ENCODE results near the gene RIN3.
A peak's percentile ranks its signal among the peaks of the same experiment; 100 is the strongest.

The RIN3 gene

GRCh38 chr14:92645841-92646478 is 132.4 kb downstream of the RIN3 start:
- no peak for DNase-seq (ENCODE audit: extremely low read depth in 1 of 2, low read depth in 1 of 2)

GRCh38 chr14:92646952-92647796 is 133.6 kb downstream of the RIN3 start:
- no peak for DNase-seq (ENCODE audit: extremely low read depth in 1 of 2, low read depth in 1 of 2)

- no peak for DNase-seq (ENCODE audit: extremely low read depth in 1 of 2, low read depth in 1 of 2)
Observed at GRCh38 chr14:92647797-92648279, 134.3 kb downstream of the RIN3 start.

- DNase-seq (ENCODE audit: extremely low read depth in 1 of 2, low read depth in 1 of 2), result no peak
Observed at GRCh38 chr14:92649066-92649465, 135.5 kb downstream of the RIN3 start.

- DNase-seq (ENCODE audit: extremely low read depth in 1 of 2, low read depth in 1 of 2), result no peak
Observed at GRCh38 chr14:92649934-92650545, 136.5 kb downstream of the RIN3 start.

- DNase-seq (ENCODE audit: extremely low read depth in 1 of 2, low read depth in 1 of 2), result no peak
Observed at GRCh38 chr14:92650581-92651105, 137.1 kb downstream of the RIN3 start.

- peak; percentile 63 to 67 for DNase-seq (ENCODE audit: extremely low read depth in 1 of 2, low read depth in 1 of 2)
Observed at GRCh38 chr14:92651106-92651757, 137.7 kb downstream of the RIN3 start.

- DNase-seq (ENCODE audit: extremely low read depth in 1 of 2, low read depth in 1 of 2), result no peak
Observed at GRCh38 chr14:92651758-92652406, 138.3 kb downstream of the RIN3 start.

- DNase-seq (ENCODE audit: extremely low read depth in 1 of 2, low read depth in 1 of 2), result no peak
Observed at GRCh38 chr14:92652413-92653151, 139.0 kb downstream of the RIN3 start.

- no peak for DNase-seq (ENCODE audit: extremely low read depth in 1 of 2, low read depth in 1 of 2)
Observed at GRCh38 chr14:92653162-92653651, 139.6 kb downstream of the RIN3 start.

- no peak for DNase-seq (ENCODE audit: extremely low read depth in 1 of 2, low read depth in 1 of 2)
Observed at GRCh38 chr14:92654239-92654901, 140.8 kb downstream of the RIN3 start.

- no peak for DNase-seq (ENCODE audit: extremely low read depth in 1 of 2, low read depth in 1 of 2)
Observed at GRCh38 chr14:92655419-92656201, 142.0 kb downstream of the RIN3 start.

GRCh38 chr14:92656306-92657081 is 142.9 kb downstream of the RIN3 start:
- no peak for DNase-seq (ENCODE audit: extremely low read depth in 1 of 2, low read depth in 1 of 2)

- no peak for DNase-seq (ENCODE audit: extremely low read depth in 1 of 2, low read depth in 1 of 2)
Observed at GRCh38 chr14:92657457-92658142, 144.0 kb downstream of the RIN3 start.

GRCh38 chr14:92658160-92658559 is 144.6 kb downstream of the RIN3 start:
- no peak for DNase-seq (ENCODE audit: extremely low read depth in 1 of 2, low read depth in 1 of 2)

GRCh38 chr14:92658684-92659083 is 145.1 kb downstream of the RIN3 start:
- no peak for DNase-seq (ENCODE audit: extremely low read depth in 1 of 2, low read depth in 1 of 2)

All from activated CD8-positive, alpha-beta memory T cell treated with anti-CD3 and anti-CD28 coated beads for 1 hour (primary cell).